ENCODE measurements around the gene CPED1.

DNA sequence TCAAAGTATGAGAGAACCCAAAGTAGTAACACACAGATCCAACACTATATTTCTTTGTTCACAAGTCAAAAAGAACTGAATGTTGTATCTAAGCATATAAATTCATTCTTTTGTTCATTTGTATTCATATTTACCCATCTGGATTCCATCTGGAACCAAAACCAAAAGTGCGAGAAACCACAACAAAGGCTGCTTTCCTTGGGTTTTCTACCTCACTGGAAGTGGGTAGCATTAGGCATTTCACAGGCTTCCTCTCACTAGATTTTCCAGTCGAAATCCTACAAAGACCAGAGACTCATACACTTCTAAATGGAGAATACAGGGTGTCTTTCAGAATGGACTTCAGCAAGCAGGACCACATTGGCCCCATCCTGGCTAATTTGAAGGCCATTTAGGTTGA, 230.5 kb downstream of the CPED1 start:
- TF ChIP-seq, protein P1, sequence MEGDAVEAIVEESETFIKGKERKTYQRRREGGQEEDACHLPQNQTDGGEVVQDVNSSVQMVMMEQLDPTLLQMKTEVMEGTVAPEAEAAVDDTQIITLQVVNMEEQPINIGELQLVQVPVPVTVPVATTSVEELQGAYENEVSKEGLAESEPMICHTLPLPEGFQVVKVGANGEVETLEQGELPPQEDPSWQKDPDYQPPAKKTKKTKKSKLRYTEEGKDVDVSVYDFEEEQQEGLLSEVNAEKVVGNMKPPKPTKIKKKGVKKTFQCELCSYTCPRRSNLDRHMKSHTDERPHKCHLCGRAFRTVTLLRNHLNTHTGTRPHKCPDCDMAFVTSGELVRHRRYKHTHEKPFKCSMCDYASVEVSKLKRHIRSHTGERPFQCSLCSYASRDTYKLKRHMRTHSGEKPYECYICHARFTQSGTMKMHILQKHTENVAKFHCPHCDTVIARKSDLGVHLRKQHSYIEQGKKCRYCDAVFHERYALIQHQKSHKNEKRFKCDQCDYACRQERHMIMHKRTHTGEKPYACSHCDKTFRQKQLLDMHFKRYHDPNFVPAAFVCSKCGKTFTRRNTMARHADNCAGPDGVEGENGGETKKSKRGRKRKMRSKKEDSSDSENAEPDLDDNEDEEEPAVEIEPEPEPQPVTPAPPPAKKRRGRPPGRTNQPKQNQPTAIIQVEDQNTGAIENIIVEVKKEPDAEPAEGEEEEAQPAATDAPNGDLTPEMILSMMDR (conservative IDR thresholded peaks at IDR 0.05; ENCODE audit: low read length), result no peak
- TF ChIP-seq EZH2phosphoT487 (IDR thresholded peaks at IDR 0.05; ENCODE audit: borderline replicate concordance, low read depth, low read length), result no peak

All from OCI-LY7 (cell line).